ENCODE data around the gene ARHGAP30. TPM values are rescaled to one million over a fixed set of nuclear protein-coding genes. Genes with fewer than 3 reads are reported as not detected.

ARHGAP30 gene
- total RNA-seq, 1 experiment from 2014 or later: 0.39 TPM

- BruUV-seq (replicated peaks): TSS peak; percentile 72
- Histone ChIP-seq H3K4me2 (ENCODE audit: low read length) (peak within 1 kb of the TSS; percentile 90), H3K4me1 (ENCODE audit: control insufficient read depth in 1 of 2, insufficient read depth in 2 of 2, low read length in 2 of 2) (peaks cover 14 to 32% of the 10 kb centered on the region in 2 experiments), H2AFZ (ENCODE audit: low read depth, low read length, poor library complexity, severe bottlenecking) (peak within 1 kb of the TSS; percentile 16), H3K9me2 (ENCODE audit: insufficient read depth) (no peaks in the 10 kb centered on the region), H4K20me1 (ENCODE audit: insufficient read depth) (no peaks in the 10 kb centered on the region), H3K9me3 (ENCODE audit: control insufficient read depth in 1 of 2, insufficient read depth in 1 of 2, low read depth in 1 of 2, low read length in 2 of 2) (no peaks in the 10 kb centered on the region), H3K27ac (ENCODE audit: low read depth, low read length) (peak within 1 kb of the TSS; percentile 88), H3K27me3 (ENCODE audit: insufficient read depth, low read length) (no peaks in the 10 kb centered on the region), H3K9ac (ENCODE audit: low read length) (peak within 1 kb of the TSS; percentile 77), H3K4me3 (replicated peaks in 1 of 2; ENCODE audit: low read depth in 1 of 2, low read length in 2 of 2) (peak within 1 kb of the TSS; percentile 76 to 88), H3K36me3 (ENCODE audit: control insufficient read depth in 1 of 2, insufficient read depth in 2 of 2, low read length in 2 of 2) (peaks cover 10 to 31% of the 10 kb centered on the region in 2 experiments; a peak in 3 of 4 replicates), H3K79me2 (ENCODE audit: insufficient read depth, low read length) (peaks cover 34% of the 10 kb centered on the region)
- no peak for DNase-seq (ENCODE audit: low read depth, low spot score)
- ATAC-seq: peak; percentile 83
- RAD21 ChIA-PET (ENCODE audit: low non-redundant PET in 1 of 2, low total read pairs in 2 of 2, uncharacterized antibody in 2 of 2, unreplicated experiment in 2 of 2): interaction anchor here in 1 of 2 experiments (0.7 kb wide), 1 partner anchor 59 kb away, joined by 3 read pairs; no protein-coding TSS in a partner anchor
- CTCF ChIA-PET: interaction anchor here (0.9 to 1.1 kb wide), 2 partner anchors 17 to 267 kb away, joined by 4 to 5 read pairs; partner anchors contain the start of gene F11R
- TF ChIP-seq REST (IDR thresholded peaks at IDR 0.05; ENCODE audit: low read depth) (no peak), ATF3 (IDR thresholded peaks at IDR 0.05) (no peak), POLR2A (IDR thresholded peaks at IDR 0.05; ENCODE audit: borderline replicate concordance, extremely low read depth, insufficient read depth, insufficient read length) (peak; percentile 57), POLR2AphosphoS5 (IDR thresholded peaks at IDR 0.05; ENCODE audit: low read depth, low read length) (peak; percentile 91), SRF (IDR thresholded peaks at IDR 0.05; ENCODE audit: low read depth) (no peak), JUND (IDR thresholded peaks at IDR 0.05) (no peak), ZNF274 (IDR thresholded peaks at IDR 0.05; ENCODE audit: low read depth, low read length) (no peak), SP1 (IDR thresholded peaks at IDR 0.05; ENCODE audit: low read depth) (no peak), CEBPB (IDR thresholded peaks at IDR 0.05; ENCODE audit: low read depth) (no peak), MAX (IDR thresholded peaks at IDR 0.05) (no peak), TCF7L2 (IDR thresholded peaks at IDR 0.05; ENCODE audit: borderline replicate concordance, extremely low read depth, insufficient read depth, insufficient read length) (no peak), EGR1 (IDR thresholded peaks at IDR 0.05; ENCODE audit: low read depth) (no peak), ELF1 (IDR thresholded peaks at IDR 0.05; ENCODE audit: borderline replicate concordance, low read depth) (no peak), EZH2phosphoT487 (IDR thresholded peaks at IDR 0.05; ENCODE audit: borderline replicate concordance) (no peak), YY1 (IDR thresholded peaks at IDR 0.05; ENCODE audit: extremely low read depth, insufficient replicate concordance, low read depth, low read length) (no peak), FOSL1 (IDR thresholded peaks at IDR 0.05; ENCODE audit: low read depth) (no peak), ZBTB33 (IDR thresholded peaks at IDR 0.05; ENCODE audit: extremely low read depth, insufficient replicate concordance, low read length) (no peak), ZFX (IDR thresholded peaks at IDR 0.05) (peak; percentile 51; the same call in 1 of the 2 replicates)
- intact Hi-C loops (cut with micrococcal nuclease): loop anchor here (2.0 kb wide), 1 partner anchor 42 kb away; no protein-coding TSS in a partner anchor
- POLR2A ChIA-PET: interaction anchor here (0.8 to 2.3 kb wide), 7 partner anchors 7 to 128 kb away, joined by 3 to 24 read pairs (median 4); partner anchors contain the start of genes F11R, PPOX and USF1
Observed at GRCh38 chr1:161038523-161039153, 31.1 kb downstream of the ARHGAP30 start, which contains the start of gene TSTD1. TSS of gene TSTD1 (minus strand) at chr1:161038964. CDS start at chr1:161038889, 75 bp downstream.
